ENCODE data around the gene DPF3.

DPF3 gene

GRCh38 chr14:72779679-72780078 is 114.2 kb downstream of the DPF3 start:
- POLR2A ChIA-PET: no interaction called here
- no peak for TF ChIP-seq CTCF (IDR thresholded peaks at IDR 0.05; ENCODE audit: control extremely low read depth, extremely low read depth, low read depth, missing control alignments)
- DNase-seq (ENCODE audit: extremely low spot score): no peak
- CTCF ChIA-PET: interaction anchor here (0.7 to 1.2 kb wide), 3 partner anchors 9 to 263 kb away, joined by 3 read pairs; no protein-coding TSS in a partner anchor

- POLR2A ChIA-PET: no interaction called here
- TF ChIP-seq CTCF (IDR thresholded peaks at IDR 0.05; ENCODE audit: control extremely low read depth, extremely low read depth, low read depth, missing control alignments): no peak
- CTCF ChIA-PET: no interaction called here
- no peak for DNase-seq (ENCODE audit: extremely low spot score)
Measured at GRCh38 chr14:72777636-72778035, 116.3 kb downstream of the DPF3 start.

- CTCF ChIA-PET: no interaction called here
- no peak for DNase-seq (ENCODE audit: extremely low spot score)
- TF ChIP-seq CTCF (IDR thresholded peaks at IDR 0.05; ENCODE audit: control extremely low read depth, extremely low read depth, low read depth, missing control alignments): no peak
- POLR2A ChIA-PET: no interaction called here
Measured at GRCh38 chr14:72776701-72777261, 117.1 kb downstream of the DPF3 start.

- no peak for DNase-seq (ENCODE audit: extremely low spot score)
- POLR2A ChIA-PET: no interaction called here
- no peak for TF ChIP-seq CTCF (IDR thresholded peaks at IDR 0.05; ENCODE audit: control extremely low read depth, extremely low read depth, low read depth, missing control alignments)
- CTCF ChIA-PET: no interaction called here
Measured at GRCh38 chr14:72775923-72776554, 117.9 kb downstream of the DPF3 start.

- TF ChIP-seq CTCF (IDR thresholded peaks at IDR 0.05; ENCODE audit: control extremely low read depth, extremely low read depth, low read depth, missing control alignments): no peak
- POLR2A ChIA-PET: no interaction called here
- DNase-seq (ENCODE audit: extremely low spot score): no peak
- CTCF ChIA-PET: no interaction called here
Measured at GRCh38 chr14:72774894-72775620, 118.8 kb downstream of the DPF3 start.

GRCh38 chr14:72774141-72774540 is 119.8 kb downstream of the DPF3 start:
- CTCF ChIA-PET: no interaction called here
- no peak for DNase-seq (ENCODE audit: extremely low spot score)
- POLR2A ChIA-PET: no interaction called here
- TF ChIP-seq CTCF (IDR thresholded peaks at IDR 0.05; ENCODE audit: control extremely low read depth, extremely low read depth, low read depth, missing control alignments): no peak

All from GM10248 (cell line).